NCI-H1417 treated with DMSO at 0.1 percent for 48 hours (cell line): Measurements from ENCODE around the gene RIC3.
"Not testable (repeated sequence)": the region's sequence is repeated elsewhere in the genome, so short reads cannot be mapped to it uniquely, and the experiment has no call there.

ENCODE experiments used
- DNase-seq: peaks from one replicate; lab custom pipeline; 2025; lab: John Stamatoyannopoulos, UW

Gene RIC3

DNA sequence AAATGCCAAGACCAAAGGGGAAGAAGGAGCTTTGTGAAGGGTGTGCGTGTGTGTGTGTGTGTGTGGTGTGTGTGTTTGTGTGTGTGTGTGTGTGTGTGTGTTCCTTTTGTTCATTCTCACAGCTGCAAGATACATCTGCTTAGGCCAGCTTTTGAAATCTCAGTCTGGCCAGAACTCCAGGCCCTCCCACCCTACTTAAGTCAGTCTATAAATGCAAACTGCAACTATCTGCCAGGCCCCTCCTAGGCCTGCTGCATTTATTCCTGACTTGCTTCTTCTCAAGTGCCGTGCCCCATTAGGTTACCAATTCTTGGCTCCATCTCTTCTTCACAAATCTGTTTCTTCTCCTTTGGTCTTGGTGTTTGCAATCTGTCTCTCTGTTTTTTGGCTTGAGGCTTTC, 21.6 kb upstream of the RIC3 start:
- DNase-seq = no peak

DNA sequence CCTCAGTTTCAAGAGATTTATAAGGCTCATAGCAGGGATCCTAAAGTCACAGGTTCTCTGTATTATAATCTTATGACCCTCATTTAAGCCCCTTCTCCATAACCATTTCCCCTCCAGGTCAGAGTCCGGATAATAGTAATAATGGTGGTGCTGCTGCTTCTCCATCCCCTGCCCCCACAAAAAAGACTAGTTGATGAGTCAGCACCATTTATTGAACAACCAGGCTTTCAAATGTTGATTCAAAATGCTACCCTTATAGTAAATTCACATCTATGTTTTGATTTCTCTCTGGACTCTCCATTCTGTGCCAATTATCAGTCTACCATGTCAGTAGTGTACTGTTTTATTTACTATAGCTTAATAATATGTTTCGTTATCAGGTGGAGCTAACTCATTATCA, 17.6 kb upstream of the RIC3 start:
- no peak for DNase-seq

DNA sequence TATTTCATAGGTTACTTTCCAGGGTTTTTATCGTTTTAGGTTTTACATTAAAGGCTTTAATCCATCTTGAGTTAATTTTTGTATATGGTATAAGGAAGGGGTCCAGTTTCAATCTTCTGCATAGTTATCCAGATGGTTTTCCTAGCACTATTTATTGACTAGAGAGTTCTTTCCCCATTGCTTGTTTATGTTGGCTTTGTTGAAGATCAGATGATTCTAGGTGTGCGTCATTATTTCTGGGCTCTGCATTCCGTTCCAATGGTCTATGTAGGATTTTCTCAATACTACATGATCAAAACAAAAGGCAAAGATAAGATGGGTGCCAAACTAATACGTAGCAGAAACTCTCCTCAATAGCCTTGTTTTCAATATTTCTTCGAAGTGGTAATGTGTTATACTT, 14.3 kb upstream of the RIC3 start:
- no peak for DNase-seq

DNA sequence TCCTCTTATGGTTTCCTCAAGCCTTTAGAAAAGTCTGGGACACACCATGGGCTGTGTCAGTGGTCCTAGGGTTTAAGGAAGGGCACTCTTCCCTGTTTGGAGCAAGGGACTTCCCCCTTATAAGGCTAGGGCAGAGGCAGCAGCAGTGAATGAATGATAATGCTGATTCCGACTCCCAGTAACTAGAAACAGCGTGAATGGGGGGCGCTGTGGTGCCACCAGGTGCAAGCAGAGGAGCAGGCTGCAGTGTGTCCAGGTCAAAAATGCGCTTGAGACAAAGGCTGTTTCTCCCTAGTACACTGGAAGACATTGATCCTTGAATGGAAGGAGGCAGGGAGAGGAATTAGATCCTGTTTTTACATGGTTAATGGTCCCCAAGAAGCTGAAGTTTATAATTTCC, 11.6 kb upstream of the RIC3 start:
- no peak for DNase-seq

DNA sequence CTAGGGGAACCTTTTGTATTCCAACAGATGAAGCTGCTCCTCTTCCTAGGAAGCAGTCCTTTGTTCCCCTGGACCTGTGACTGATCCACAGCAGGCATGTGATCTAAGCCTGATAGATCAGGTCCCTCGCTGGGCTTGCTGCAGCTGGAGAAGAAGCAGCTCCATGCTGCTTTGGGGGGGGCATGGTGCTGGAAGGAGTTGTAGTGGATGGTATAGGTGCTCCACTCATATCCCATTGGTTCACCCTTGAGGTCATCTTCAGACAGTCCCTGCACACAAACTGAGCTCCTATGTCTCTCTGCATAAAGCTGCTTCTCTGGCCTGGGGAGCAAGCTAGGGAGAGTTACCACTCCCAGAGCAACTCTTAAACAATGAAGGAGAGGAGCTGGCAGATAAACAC, 9.5 kb upstream of the RIC3 start:
- no peak for DNase-seq

DNA sequence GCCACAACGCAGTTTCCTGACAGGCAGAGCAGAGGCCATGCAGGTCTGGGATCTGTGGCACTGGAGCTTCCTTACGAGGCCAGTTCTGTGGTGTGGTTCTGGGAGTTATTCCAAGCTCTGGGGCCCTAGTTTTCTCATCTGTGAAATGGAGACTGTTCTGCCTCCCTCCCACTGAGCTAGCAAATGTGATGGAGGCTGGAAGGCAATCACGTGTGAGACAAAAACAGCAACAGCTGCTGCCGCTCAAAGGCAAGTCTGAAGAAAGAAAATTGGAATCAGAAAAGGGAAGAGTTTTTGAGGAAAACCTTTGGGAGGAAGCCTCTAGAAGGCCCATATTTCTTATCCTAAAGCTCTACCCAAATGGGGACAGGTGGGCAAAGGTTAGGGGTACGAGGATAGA, 8.3 kb upstream of the RIC3 start:
- no peak for DNase-seq

DNA sequence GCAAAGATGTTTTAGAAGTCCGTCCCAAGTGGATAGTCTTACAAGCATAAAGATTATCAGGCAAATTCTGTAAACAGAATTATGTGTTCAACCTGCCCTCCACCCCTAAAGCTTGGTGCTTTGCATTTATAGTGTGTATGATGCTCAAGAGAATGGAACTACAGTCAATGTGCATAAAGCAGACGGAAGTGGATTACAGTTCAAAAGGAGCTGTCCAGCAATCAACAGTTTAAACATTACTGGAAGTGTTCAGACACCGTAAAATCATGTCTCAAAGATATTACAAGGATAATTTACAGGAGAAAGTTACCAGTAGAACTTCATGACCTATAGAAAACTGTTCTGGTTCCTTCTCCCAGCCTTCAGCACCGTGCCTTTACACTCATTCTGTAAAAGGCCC, 1.0 kb downstream of the RIC3 start:
- no peak for DNase-seq

DNA sequence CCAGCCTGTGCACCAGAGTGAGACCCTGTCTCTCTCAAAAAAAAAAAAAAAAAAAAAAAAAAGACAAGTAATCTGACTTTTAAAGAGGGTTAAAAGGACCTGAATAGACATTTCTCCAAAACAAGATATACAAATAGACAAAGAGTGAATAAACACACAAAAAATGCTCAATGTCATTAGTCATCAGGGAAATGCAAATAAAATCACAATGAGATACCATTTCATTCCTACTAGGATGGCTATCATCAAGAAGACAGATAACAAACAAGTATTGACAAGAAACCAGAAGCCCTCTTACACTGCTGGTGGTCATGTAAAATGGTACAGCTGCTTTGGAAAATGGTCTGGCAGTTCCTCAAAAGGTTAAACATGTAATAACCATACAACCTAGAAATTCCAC, 4.1 kb downstream of the RIC3 start:
- no peak for DNase-seq

DNA sequence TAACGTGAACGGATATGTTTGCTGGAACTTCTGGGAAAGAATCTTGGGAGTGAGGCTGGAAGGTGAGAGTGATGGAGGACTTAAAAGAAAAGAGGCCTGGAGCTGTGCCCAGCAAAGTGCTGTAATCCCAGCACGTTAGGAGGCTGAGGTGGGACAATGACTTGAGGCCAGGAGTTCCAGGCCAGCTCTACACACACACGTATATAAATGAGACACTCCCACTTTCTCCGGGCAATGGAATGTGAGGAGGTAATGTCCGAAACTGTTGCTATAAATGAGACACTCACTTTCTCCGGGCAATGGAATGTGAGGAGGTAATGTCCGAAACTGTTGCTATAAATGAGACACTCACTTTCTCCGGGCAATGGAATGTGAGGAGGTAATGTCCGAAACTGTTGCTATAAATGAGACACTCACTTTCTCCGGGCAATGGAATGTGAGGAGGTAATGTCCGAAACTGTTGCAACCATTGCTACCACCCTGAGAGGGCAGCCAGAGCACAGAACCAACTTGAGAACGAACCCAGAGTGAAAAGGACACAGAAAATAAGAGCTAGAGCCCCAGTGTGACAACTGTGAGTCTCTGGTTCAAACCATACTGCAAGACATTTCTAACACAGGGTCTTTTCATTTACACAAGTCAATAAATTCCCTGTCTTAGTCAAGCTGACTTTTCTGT, 7.1 kb downstream of the RIC3 start:
- not testable (repeated sequence) for DNase-seq

DNA sequence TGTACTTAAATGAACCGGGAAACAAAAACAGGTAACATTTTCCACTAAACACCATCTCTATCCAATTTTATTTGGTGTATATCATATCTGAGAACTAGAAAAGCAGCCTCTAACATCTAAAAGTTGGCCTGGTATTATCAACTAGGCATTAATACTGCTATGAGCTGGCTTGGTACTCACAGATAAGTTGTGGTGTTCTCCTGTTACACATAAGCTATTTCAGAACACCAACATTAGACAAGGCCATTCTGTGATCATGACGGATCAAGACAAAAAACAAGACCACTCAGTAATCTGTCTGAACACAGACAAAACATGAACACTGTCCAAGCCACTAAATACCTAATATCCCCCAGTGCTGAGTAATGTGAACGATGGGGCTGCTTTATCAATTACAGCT, 11.9 kb downstream of the RIC3 start:
- DNase-seq = no peak

DNA sequence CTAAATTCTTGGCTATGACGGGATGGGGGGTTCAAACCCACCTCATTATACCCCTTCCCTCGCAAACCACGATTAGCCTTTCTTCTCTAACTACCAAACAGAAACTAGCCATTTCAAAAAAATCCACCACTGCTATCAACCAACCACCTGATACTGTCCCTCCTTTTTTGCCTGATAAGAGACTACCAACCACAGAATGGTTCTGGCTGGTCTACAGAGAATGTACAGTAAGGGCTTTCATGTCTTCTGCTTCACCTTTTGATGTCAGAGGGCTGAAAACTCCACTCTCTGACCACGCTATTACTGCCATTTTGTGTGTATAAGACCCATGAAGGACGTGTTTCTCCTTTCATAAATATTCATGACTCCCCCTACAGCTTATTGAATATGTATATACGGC, 19.1 kb downstream of the RIC3 start:
- no peak for DNase-seq

DNA sequence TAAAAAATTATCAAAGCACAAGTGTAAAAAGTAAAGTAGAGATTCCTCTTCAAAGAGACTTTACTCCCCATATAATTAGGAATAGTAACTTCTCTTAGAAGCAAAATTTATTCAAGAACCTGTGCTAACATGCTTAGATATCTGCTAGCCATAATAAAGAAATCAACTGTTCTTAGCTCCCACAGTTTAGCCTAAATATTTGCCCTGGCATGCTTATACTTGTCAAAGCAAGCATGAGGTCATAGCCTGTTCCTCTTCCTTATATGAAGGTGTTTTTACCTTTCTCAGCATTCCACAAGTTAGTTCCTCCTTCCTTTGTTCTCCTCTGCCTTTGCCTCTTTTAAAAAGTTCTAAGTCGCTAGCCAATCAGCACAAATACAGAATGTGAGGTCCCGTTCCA, 30.3 kb downstream of the RIC3 start:
- DNase-seq = no peak

DNA sequence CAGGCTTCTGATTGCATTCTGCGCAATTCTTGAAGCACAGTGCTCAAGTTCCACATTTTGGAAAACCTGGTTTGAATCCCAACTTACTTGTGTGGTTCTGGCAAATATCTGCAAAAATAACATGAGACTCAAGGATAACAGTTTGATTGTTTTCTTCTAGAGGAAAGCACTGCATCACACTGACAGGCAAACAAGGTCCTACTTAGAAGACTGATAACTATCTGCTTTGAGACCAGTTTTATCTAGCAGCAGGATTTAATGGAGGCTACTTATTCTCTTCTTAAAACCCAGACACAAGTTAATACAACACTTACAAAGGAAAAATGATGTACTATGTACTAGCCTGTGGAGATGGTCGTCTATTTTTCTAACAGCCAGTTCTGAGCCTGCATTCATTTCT, 41.4 kb downstream of the RIC3 start:
- DNase-seq = no peak

DNA sequence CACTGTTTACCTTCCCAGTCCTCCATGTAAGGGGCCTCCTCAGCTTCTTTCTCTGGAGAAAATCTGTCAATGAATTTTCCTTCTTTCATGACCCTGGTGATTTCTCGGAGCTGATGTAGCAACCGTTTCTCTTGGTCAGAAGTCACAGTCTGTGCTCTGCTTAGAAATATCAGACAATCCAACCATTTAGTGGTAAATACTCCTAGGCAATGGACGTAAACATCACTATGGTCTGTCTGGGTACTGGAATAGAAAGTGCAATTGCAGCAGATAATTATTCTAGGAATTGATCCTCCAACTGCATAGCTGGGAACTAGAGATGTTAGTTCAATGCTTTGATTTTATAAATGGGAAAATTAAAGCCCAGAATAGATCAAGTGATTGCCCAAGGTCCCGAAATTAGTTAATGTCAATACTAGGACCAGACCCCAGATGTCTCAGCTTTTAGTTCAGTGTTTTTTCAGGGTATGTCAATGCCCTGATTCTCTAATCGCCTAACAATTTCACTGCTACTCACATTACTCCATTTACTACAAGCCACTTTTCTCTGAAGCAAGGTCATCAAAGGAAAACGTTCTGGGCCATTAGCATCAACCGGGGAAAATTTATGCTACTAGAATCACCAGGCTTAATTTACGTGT, 42.1 kb downstream of the RIC3 start:
- no peak for DNase-seq

DNA sequence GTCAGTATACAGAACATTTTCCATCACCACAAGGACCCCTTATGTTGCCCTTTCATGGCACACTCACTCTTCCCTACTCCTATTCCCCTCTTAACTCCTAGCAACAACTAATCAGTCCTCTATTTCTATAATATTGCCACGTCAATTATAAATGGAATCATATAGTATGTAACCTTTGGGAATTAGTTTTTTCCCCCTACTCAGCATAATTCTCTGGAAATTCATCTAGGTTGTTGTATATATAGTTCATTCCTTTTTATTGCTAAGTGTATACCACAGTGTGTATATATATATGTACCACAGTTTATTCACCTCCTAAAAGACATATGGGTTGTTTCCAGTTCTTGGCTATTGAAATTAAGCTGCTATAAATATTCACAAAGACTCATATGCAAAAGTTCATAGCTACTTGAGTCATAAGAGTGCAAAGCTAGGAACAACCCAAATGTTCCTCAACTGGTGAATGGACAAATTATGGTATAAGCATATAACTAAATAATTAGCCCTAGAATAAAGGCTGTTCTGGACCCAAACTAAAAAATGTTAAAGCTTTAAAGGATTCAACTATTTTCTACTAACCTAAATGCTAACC, 46.6 kb downstream of the RIC3 start:
- no peak for DNase-seq

DNA sequence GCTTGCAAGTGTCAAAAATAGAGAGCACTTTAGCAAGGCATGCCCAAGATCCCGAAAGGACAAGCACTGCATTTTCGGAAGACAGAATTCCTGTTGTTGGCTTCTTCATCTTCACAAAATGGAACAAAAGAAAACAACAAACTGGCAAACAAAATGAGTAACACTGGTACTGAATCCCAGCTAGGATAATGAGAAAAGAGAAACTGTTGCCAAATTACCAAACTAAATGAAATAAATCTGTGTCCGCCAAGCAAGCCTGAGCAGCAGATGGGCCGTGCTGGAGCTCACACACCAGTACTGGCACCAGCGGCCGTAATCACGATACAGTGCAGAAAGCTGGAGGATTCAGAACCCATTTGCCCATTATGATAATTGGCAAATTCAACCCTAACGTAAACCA, 57.2 kb downstream of the RIC3 start:
- no peak for DNase-seq

DNA sequence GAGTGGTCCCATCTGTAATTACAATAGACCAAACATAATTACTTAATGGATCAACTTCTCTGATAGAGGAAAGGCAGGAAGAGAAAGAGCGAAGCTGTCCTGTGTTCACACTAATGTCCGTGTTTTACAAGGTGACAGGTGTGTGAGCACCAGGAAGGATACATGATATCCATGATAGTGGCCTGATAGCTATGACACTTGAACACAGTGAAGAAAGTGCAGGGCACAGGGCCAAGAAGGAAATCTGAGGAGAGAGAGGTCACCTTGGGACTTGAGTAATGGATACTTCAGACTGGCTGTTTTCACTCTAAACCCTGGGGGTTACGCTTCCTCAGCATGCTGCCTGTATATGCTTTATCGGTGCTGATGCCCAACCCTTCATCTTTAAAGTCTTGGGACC, 58.4 kb downstream of the RIC3 start:
- DNase-seq = no peak

DNA sequence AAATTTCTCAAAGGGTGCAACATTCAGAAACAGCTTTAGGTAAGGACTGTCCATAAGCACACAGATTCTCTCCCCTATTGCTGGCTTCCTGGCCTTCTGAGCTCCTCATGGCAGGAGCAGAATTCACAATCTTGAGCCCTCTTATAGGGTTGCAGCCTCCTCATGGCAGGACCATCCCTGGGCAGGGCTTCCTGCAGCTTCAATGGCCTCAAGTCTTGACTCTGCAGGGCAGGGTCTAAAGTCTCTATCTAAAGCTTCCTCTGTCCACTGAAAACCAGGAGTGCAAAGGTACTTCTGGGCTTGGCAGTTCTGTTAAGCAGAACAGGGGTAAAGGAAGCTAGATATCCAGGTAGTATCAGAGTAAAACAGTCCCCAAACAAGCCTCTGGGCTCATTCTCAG, 59.1 kb downstream of the RIC3 start:
- DNase-seq = no peak

DNA sequence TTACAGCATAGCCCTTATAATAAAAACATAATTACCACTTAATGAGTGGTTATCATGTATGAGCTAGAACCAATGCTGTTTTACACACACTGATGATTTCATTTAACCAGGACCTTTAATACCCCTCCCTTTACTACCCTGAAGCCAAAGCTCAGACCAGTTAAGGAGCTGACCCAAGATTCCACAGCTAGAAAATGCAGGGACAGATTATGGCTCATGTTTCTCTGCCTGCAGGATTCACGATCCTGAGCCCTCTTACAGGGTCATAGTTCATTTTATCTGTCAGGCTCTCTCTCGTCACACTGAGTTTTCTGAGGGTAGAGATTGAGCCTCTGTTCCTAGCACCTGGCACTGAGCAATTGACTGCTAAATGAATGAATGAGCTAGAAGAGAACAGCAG, 60.4 kb downstream of the RIC3 start:
- no peak for DNase-seq

DNA sequence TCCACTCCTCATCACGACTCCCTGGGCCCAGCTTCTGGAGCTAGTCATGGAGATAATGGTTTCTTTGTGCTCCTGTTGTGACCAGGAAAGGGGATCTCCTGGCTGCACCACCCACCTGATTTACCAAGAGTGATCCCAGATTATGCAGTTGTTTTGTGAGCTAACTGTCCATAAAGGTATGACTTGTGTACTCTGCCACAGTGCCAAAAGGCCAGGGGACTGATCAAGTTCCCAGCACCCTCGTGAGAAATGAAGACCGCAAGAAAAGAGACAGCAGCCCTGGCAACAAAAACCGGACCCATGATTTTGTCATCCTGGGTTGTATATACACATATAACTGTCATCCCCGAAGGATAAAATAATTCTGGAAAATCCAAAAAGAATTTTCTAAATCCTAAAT, 61.2 kb downstream of the RIC3 start:
- no peak for DNase-seq

DNA sequence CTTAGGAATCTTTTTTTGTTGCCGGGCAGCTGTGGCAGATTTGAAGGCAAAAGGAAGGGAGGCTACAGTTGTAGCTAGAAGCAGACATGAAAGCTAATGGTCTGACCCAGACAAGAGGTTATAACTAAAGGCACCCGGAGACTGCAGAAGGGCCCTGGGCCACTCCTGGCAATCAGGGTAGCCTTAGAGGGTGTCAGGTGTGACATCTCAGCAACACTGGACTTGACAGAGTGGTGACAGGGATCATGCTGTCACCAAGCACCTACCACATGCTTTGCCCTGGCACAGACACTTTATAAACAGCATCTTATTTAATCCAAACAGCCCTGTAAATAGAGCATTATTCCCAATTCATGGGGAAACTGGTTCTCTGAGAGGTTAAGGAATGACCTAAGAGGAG, 62.1 kb downstream of the RIC3 start:
- DNase-seq = no peak

DNA sequence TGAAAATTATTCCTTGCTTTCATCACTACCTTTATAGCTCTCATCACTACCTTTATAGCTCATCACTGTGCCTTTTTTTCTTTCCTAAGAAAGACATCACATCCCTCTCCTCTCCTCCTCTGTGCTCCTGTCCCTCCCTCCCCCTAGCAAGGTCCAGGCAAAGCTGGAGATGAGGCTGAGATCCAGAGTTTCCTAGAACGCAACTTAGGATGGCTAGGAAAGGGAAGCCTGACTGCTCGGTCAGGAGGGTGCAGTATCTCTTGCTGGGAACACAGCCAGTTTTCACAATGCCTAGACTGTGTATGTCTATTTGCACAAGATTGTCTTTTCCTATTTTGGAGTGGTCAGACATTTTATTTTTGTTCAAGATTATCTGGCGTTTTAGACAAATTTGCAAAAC, 63.2 kb downstream of the RIC3 start:
- DNase-seq = no peak

DNA sequence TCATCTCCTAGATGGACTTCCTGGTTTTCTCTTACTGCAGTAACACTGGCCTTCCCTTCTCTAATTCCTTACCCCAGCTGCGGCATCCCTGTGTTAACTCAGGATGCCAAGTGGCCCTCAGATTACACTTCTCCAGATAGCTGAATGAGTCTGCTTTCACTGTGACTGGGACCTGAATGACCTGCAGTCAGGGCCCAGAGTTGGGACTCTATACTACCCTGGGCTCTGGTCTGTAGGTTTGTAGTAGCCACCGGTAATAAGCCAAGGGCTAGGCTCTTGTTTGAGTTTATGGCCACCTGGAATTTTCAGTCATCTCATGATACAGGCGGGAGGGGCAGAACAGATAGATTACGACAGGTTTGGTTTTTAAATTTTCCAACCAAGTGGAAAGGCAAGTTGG, 63.7 kb downstream of the RIC3 start:
- DNase-seq = no peak

DNA sequence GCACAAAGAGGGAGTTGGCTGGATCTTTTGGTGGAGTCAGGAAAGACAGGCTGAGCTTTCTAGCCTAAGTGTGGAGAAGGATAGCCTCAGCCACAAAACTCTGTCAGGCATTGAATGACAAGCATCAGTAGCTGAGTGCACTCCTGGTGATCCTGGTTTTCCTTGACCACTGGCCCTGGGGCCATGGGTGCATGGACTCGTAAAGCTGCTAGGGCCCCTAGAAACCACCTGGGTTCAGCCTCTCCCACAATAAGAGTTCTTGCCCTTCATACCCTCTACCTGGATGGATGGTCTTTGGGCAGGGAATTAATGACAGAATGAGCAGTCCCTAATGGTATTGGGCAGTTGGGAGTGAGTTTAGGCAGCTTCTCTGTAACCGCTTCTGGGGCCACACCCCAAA, 64.9 kb downstream of the RIC3 start:
- DNase-seq = no peak
